Retina (tissue), 1 donor: Measurements from ENCODE around the gene UNC5C.

ENCODE experiments used
- DNase-seq: peaks from one replicate; pipeline ENCODE4 v3.0.0-alpha.2; 2016

Gene UNC5C

DNA sequence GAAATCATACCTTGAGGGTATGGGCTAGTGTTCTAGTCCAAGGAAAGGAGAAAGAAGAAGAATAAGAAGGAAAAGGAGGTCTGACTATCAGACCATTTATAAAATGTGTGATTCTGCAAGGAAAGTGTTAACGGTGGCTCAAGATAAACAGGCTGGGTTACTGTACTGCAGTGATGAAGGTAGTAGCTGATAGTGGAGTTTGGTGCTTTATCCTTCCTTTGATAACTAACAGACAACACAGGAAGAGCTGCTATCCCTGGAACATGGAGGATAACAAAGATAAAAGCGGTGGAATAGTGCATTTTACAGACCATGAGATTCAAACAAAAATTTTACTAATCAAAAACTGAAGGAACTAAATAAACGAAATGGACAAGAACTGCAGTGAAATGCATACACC is 2.6 kb downstream of the UNC5C start:
- no peak for DNase-seq

DNA sequence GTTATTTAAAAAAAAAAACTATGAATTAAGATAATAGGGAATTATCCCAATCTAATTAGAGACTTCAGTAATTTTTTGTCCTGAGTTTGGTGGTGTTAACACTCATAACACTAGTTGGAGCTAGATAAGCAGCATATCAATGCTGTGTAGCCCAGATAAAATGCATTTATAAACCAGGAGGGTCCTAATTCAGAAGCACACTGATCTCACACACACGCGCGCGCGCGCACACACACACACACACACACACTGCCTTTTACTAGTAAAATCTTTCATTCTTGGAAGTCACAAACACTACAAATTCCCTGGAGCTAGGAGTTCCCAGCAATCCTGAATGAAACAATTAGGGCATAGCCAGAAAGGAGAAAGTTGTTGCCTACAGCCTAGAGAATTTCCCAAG is 3.2 kb downstream of the UNC5C start:
- peak; percentile 44 for DNase-seq

DNA sequence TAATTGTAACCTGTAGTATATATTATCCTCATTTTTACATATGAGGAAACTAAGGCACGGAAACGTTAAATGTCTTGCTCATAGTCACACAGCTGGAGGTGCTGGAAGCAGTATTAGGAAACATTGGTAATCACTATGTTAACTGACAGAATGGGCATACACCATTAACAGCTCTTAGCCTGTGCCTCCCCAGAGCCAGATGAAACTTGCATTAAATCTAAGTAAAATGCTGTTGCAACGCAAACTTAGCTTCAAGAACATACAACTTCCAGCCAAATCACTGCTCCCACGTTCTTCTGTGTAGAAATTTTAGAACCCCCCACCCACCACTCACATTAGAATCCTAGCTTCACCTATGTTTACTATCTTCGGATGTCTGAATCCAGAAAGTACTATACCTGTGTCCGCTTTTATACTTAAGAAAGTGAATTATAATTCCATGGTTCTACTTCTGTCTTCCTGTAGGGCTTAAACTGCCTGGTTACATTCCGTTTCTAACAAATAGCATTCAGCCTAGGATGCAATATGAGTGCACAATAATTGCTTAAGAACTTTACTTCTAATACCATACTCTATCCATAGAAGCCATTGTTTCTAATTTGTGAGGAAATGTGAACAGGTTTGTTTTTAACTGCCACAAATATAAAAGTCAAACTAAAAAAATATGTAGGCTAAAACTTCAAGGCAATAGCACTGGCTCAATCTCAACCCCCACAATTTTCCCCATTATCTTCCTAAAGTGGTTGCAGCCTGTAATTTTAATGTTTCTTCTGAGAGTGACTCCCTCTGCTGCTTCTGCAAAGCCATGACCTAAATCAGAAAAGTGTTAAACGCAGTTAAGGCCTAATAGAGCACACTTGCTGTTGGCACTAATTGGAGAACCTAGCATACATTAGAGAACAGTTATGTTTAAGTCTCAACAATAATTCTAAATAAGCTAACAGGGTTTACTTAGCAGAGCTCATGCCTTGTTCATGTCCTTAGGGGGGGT is 4.4 kb downstream of the UNC5C start:
- peak; percentile 46 for DNase-seq

DNA sequence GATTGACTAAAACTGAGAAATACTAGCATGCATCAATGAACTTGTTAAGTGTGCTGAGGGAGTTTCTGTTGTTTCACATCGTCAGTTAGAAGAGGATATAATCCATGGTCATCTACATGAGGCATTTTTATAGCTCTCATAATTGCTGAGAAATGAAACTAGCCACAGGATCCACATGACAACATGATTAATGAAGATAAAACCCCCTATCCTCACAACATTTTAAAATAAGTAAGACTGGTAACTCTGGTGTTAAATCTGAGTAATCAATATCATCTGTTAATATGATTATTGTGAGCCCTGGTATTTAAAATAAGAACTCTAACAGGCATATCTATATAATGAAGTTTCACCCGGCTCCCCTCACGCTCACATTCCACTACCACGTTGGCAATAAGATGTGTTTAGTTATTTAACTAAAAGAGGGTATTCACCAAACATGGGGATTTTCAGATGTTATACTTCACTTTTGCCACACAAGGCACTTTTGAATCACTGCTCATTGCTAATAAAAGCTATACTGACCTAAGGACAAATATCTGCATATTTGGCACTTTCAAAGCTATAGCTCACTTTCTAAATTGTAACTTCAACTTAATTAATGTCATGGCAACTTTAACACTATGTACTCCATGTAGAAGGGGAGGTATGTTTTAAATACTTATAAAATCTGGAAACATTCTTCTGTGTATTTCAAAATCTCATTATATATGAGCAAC is 6.7 kb downstream of the UNC5C start:
- DNase-seq = no peak

DNA sequence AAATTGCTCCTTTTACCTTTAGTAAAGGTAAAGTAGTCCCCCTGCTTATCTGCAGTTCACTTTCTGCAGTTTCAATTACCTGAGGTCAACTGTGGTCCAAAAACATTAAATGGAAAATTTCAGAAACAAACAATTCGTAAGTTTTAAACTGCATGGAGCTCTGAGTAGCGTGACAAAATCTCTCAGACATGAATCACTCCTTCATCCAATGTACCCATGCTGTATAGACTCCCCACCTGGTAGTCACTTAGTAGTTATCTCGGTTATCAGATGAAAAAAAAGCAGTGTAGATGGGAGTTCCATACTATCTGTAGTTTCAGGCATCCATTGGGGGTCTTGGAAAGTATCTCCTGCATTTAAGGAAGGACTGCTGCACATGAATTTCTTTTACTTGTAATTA is 7.7 kb downstream of the UNC5C start:
- DNase-seq = no peak

DNA sequence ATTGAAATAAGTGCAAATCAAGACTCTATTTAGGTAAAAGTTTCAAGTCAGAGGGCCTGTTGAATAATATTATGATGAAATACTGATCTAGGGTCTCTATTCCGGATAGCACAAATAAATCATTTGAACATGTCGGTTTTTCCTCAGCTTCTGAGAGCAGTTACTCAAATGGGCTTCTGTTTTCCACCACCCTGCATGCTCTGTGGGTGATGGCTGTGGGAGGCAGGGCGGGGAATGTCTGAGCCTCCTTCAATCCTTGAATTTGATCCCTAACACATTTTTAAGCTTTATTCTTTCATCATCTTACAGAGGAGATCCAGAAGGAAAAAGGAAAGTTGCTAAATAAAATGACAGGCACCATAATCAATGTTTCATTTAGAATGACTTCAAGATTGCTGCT is 8.5 kb downstream of the UNC5C start:
- DNase-seq = no peak

DNA sequence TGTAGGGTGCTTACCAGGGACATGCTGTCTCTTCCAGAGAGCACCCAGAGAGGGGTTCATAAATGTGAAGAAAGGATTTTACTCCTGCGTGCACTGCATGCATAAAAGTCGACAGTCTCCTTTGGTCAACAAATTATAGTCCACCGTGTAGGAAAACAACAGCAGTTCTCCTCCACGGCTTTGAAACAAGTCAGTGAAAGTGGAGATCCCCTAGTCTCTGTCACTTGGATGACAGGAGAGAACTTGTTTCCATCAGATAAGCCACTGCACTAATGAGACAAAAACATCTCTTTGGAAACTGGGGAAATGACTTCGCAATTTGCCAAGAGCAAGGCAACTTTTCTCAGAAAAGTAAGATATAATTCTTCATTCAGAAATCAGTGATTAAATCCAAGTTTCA is 9.7 kb downstream of the UNC5C start:
- no peak for DNase-seq

DNA sequence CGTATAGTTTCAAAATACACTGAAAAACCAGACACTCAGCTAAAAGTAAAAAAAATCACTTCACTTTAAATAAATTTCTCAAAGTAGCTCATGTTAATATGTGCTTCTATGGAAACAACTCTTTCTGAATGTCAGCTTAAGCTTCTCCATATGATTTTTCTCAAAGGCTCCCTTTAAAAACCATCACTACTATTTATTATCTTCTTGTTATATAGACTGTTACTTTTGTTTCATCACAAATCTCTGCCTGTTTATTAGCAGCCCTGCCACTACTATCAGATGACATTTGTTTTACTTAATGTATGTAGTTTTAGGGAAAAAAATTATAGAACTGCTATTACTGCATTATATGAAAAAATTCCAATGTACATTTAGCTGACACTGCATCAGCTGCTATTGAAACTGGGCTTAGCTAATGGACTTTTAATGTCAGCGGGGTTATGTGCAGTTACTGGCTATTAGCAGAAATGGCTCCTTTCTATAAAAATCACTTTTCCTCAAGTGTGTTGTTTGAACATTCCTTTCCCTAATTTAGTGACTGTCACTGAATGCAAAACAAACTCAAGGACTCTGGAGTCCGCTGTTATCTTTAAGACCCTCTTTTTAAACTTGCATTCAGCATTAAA is 10.8 kb downstream of the UNC5C start:
- DNase-seq = no peak

DNA sequence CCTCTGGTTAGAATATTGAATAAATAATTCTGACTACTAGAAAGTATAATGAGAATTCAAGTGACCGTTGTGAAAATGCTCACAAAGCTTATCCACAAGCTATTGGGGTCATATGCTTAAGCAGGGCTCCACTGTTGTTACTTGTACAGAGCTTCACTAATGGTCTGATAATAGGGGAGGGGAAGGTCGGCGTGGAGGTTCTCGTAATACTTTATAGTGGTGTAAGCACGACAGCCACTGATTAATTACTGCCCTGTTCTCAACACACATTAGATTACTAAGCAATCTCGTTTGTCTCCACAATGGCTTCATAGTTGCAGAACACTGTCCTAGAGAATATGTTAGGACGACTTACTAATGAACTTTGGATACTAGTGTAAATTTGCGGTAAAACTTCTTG is 11.6 kb downstream of the UNC5C start:
- peak; percentile 46 for DNase-seq

DNA sequence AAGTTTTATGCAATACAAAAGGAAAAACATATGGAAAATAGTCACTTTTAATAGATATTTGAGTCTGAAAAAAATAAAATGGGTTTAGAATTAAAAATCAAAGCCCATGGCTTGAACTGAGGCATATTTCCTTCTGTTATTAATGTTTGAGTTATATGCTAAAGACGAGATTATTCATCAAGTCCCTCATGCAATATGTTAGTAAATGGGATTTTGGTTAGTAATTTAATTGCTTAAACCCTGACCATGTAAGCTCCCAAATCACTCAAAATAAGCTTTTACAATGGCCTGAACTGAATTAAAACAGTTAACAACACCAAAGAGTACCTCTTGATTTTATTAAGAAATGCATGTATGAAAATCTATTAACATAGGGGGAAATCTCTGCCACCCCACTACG is 12.1 kb downstream of the UNC5C start:
- no peak for DNase-seq

DNA sequence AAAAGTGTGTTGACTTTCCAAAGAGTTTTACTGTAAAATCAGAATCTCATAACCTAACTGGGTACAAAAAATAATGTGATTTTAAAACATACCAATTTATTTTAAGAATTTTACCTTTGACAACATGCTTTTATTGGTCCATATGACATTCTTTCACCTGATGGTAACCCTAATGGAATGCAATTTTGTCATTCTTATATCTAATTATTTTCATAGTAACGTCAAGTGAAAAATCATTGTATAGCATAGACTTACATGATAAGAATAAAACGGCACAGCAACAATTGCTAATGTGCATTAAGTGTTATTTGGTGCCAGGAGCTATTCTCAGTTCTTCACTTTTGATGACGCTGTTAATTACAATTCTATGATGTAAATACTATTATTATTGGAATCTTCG is 13.6 kb downstream of the UNC5C start:
- no peak for DNase-seq

DNA sequence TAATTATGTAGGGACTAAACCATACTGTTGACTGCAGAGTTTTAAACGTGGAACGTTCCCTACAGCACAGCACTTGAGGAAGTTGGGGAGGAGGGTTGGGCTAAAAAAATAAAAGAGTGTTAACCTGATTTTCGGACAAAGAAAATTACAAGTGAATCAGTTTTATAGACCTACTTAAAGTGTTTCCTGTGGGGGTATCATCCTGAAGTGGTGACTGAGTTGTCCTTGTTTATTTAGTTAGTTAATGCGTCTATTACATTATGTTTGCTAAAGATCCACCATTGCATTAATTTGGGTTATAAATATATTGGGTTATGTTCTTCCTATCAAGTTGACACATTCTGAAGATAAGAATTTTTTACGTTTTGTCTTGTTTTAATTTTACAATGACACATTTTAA is 14.7 kb downstream of the UNC5C start:
- no peak for DNase-seq

DNA sequence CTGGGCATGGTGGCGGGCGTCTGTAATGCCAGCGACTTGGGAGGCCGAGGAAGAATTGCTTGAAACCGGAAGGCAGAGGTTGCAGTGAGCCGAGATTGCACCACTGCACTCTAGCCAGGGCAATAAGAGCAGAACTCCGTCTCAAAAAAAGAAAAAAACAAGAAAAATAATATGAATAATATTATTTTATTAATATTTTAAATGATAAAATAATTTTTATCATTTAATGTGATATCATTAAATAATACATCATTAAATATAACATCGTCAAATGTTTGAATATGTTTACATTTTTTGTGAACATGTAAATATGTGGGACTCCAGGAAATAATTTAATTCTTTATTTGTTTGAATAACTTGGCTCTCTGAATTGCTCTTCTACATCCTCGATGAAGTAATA is 15.5 kb downstream of the UNC5C start:
- no peak for DNase-seq

DNA sequence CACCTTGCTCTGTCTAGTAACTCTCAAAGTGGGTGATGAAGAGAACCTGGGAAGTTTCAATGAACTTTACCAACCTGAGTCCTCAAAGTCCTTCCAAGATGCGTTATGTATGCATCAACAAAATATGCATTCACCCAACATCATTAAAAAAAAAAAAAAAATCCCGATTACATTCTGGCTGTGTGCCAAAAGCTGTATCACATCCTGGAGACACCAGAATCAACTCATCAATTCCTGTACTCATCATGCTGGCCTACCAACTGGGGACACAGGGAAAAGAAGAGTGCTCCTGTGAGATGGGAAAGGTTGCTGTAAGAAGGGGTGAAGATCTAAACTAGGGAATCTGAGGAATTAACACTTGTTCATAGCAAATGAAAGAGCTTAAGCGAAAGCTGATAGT is 16.5 kb downstream of the UNC5C start:
- no peak for DNase-seq

DNA sequence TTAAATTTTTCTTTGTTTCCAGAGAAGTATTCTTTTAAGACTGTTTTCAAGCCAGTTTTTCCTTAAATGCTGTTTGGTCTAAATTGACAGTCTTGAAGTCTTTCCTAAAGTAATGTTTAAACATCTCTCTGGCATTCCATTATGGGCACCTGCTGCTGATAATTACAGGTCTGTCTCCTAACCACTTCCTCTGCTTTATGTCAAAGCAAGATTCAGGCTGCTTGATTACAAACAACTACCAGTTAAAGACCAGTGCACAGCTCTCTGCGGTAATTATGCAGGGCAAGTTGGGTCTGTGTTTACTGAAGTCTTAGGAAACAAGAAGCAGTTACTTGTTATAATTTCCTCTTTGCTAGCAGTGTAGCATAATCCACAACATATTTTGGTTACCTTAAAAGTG is 17.6 kb downstream of the UNC5C start:
- no peak for DNase-seq

DNA sequence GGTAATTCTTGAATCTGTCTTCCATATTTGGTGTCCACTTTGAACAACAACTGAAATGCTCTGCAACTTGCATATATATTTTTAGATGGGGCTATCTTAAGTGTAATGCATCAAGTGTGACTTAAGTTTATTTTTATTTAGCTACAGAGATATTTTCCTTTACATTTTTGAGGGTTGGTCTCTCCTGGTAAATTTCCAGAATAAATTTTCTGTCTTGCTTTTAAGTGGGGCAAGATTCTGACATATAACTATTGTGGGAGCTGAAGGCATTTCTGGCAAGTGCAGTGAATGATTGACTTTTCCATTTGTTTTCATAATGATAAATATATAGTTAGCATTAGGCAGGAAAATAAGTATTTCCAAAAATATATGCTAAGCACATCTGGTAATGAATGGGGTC is 18.8 kb downstream of the UNC5C start:
- DNase-seq = no peak

DNA sequence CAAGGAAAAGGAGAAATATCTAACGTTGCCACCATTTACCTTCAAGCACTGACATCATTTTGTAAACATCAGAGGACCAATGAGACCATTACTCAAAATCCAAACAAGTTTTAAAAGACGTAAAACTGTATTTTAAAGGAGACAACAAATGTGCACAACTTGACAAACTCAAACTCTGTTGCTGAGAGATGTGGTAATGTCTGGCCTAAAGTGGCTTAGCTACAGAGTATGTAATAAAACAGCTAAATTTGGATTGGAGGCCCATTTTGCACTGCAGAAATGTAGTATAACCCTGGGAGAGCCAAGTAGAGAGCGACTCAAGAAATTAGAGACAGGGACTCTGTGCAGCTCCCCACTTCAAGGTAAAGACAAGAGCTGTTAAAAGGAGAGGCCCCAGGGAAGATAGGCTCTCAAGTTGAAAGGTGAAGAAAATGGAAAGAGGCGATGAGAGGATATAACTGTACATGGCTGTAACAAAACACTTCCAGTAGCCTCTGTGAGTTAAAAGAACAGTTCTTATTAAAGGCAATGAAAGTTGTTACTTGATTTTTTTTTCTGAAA is 20.3 kb downstream of the UNC5C start:
- DNase-seq = no peak

DNA sequence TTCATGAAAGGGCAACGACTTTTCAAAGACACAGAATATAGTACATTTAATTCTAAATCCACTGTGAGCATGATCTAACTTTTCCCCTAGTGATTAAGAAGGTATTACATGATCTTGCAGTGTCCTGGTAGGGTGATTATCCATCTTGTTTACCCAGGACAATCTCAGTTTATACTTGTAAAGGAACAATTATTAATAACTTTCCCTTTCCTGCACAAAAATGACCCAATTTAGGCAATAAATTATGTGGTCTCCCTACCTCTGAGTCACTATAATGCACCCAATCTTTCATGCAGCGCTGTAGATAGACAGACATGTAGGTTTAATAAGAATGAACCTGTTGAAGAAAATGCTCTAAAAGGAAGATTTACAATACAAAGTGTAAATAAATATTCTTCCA is 22.7 kb downstream of the UNC5C start:
- no peak for DNase-seq

DNA sequence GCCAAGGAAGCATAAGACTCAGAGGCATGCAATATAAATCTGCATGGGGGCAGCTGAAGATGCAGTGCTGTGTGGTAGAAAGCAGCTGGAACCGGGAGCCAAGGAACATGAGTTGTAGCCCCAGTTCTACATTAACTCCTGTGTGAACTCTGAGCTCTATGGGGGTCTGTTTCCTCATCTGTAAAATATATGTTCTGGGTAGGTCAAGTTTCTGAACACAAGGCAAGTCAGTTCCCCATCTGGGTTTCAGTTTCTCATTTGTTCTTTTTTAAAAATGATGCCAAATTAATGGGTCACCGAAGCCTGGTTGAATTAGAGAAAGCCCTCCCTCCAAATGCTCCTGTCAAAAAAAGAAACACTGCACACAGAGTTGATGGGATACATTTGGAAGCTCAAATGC is 24.0 kb downstream of the UNC5C start:
- peak; percentile 48 for DNase-seq

DNA sequence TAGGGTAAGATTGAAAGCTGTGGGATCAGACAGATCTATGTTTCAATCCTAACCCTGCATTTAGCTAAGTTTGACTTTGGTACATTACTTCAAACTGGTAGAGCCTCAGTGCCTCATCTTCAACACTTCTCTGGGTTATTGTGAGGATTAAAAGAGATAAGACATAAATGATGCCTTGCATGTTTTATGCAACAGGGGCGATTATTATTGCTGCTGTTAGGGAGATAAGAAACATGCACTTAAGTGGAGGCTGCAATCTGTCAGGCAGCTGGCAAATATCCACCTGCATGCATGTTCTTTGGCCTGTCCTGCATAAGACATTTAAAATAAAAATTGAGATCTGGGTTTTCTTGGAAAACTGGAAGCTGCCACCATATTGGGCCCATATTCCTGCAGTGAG is 24.6 kb downstream of the UNC5C start:
- no peak for DNase-seq

DNA sequence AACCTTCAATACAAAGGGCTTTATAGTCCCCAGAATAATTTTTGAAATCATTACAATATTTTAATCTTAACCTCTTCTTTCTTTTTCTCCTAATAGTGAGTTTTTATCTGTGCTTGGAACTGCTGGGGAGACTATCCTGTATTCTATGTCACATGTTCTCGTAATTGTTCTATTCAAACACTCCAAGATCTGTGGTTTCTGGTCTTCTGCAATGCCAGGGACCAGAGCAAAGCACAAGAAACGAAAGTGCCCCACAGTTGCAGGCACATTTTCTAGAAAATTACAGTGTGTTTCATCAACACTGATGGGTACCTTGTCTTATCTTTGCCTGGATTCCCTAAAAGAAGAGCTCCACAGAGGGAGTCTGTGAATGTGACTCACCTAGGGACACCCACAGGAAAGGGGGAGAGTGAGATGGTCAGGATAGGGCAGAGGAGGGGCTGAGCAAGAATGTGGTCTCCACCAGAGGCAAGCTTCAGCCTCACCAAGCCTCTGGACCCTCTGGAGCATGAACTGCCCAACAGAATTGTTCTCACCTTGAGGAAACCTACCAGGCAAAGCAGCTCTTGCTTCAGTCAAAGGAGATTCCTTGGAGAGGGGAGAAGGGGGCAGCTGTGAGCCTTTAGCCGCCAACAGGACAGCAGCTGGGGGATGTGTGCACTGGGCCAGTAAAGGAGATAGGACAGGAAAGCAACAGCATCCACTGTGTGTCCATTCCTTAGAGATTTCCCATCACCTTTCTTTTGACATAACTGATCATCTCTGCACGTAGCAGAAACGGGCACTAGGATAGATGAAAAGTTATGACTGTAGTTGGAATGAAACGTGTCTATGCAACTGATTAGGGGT is 25.9 kb downstream of the UNC5C start:
- peak; percentile 61 for DNase-seq

DNA sequence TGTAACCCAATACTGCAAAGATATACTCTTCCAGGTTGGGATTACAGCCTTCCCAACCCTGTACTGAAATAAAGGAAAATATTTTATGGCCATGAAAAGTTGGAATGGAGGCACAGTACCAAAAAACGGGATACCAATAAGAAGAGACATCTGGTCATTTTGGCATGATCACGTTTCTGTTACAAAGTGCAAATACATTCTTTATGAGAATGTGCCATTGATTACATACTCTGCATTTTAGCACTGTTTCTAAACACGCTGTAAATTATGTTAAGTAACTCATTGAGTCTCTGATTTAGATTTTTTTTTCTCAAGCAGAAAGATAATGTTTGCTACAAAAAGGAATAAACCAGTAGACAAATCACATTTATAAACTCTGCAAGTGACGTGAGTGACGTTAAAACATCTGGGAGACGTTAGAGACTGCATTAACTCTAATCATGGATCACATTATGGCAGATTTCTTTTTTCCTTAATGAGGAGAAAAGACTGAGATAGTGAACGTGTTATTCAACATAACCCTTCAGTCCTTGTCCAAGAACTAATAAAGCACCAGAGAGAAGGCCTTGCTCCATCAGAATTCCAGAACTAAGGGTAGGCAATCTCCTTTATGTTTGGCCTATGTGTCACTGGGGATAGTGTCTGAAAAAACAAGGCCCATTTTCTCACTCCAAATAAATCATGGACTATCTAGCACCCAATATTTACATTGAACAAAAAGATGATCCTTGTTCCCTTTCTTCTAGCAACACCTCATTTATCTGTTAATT is 31.0 kb downstream of the UNC5C start:
- DNase-seq = no peak
